Keratinocyte (primary cell): ENCODE results near the gene RUNX1.

Source experiments
- CTCF ChIP-seq, 3 experiments: IDR thresholded peaks in 1 of 3; conservative IDR thresholded peaks in 1 of 3; optimal IDR thresholded peaks in 1 of 3; 2 replicates in 2 of 3; 3 replicates in 1 of 3; pipeline versions ENCODE3 to v1.5.1; 2011; ENCODE audit warnings: low read length in 3 of 3, mild to moderate bottlenecking in 3 of 3, moderate library complexity in 2 of 3, control low read depth in 1 of 3, inconsistent platforms in 1 of 3; ENCODE audit not compliant: insufficient read depth in 2 of 3; ENCODE audit errors: extremely low read depth in 1 of 3
- EZH2 ChIP-seq: IDR thresholded peaks from one replicate; pipeline ENCODE4 v1.6.1; 2012; ENCODE audit warnings: inconsistent platforms, mild to moderate bottlenecking, low read length, moderate library complexity

GRCh38 chr21:34795175-34795547 is 253.9 kb downstream of the RUNX1 start:
- TF ChIP-seq CTCF (optimal IDR thresholded peaks at IDR 0.05 in 1 of 3, IDR thresholded peaks at IDR 0.05 in 1 of 3, conservative IDR thresholded peaks at IDR 0.05 in 1 of 3; ENCODE audit: extremely low read depth in 1 of 3, insufficient read depth in 2 of 3, low read length in 3 of 3) (peak in 1 of 3 experiments; percentile 10), EZH2 (no peak)
